C4-2B (cell line): ENCODE measurements around the gene IQSEC2.

Experiments
- ZFX ChIP-seq: fragments of 450-650 bp; IDR thresholded peaks from 2 replicates; pipeline ENCODE4 v1.6.1; 2017
- TF ChIP-seq, protein P1 (sequence below): fragments of 450-650 bp; conservative IDR thresholded peaks from 2 replicates; pipeline ENCODE4 v1.5.1; 2017; ENCODE audit warnings: mild to moderate bottlenecking

- TF ChIP-seq, protein P1, sequence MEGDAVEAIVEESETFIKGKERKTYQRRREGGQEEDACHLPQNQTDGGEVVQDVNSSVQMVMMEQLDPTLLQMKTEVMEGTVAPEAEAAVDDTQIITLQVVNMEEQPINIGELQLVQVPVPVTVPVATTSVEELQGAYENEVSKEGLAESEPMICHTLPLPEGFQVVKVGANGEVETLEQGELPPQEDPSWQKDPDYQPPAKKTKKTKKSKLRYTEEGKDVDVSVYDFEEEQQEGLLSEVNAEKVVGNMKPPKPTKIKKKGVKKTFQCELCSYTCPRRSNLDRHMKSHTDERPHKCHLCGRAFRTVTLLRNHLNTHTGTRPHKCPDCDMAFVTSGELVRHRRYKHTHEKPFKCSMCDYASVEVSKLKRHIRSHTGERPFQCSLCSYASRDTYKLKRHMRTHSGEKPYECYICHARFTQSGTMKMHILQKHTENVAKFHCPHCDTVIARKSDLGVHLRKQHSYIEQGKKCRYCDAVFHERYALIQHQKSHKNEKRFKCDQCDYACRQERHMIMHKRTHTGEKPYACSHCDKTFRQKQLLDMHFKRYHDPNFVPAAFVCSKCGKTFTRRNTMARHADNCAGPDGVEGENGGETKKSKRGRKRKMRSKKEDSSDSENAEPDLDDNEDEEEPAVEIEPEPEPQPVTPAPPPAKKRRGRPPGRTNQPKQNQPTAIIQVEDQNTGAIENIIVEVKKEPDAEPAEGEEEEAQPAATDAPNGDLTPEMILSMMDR = no peak
- TF ChIP-seq ZFX = no peak
These were observed 32.3 kb upstream of the IQSEC2 start for GRCh38 chrX:53313728-53314105.
